Middle frontal gyrus (tissue), 1 donor: ENCODE results near the gene GULP1.
"Not testable (repeated sequence)": the region's sequence is repeated elsewhere in the genome, so short reads cannot be mapped to it uniquely, and the experiment has no call there.

Source experiments
- DNase-seq: peaks from one replicate; pipeline ENCODE4 v3.0.0-alpha.2; 2015; ENCODE audit warnings: low spot score; ENCODE audit errors: extremely low spot score

GULP1 gene

DNA sequence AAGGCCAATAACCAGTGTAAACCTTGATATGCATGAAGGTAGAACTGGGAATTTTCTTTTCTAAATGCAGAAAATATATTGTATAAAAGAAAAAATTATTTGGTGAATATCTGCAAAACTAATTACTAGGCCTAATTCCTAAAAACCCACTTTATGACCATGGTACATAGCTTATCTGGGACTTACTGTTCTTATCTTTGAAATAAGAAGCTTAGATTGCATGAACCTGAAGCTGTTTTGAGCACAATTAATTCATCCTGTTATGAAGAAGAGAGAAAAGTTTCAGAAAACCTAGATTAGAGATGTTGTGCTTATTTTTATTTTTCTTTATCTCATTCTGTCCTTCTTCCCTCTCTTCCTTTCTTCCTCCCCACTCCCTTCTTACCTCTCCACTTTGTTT, 235.0 kb downstream of the GULP1 start:
- DNase-seq, result no peak

GRCh38 chr2:188527141-188527540, 235.5 kb downstream of the GULP1 start:
- no peak for DNase-seq

- no peak for DNase-seq
Observed at GRCh38 chr2:188527581-188527993, 235.9 kb downstream of the GULP1 start.

GRCh38 chr2:188529710-188530109, 238.0 kb downstream of the GULP1 start:
- no peak for DNase-seq

- DNase-seq, result no peak
Observed at GRCh38 chr2:188534875-188535274, 243.2 kb downstream of the GULP1 start.

- no peak for DNase-seq
Observed at GRCh38 chr2:188551671-188552070, 260.0 kb downstream of the GULP1 start.

DNA sequence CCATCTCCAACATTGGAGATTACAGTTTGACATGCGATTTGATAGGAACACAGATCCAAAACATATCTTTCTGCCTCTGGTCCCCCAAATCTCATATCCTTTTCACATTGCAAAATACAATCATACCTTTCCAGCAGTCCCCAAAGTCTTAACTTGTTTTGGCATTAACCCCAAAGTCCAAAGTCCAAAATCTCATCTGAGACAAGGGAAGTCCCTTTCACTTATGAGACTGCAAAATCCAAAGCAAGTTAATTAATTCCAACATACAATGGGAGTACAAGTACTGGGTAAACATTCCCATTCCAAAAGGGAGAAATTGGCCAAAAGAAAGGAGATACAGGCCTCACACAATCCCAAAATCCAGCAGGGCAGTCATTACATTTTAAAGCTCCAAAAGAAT, 265.4 kb downstream of the GULP1 start:
- no peak for DNase-seq

- DNase-seq, result not testable (repeated sequence)
Observed at GRCh38 chr2:188559455-188559854, 267.8 kb downstream of the GULP1 start.

DNA sequence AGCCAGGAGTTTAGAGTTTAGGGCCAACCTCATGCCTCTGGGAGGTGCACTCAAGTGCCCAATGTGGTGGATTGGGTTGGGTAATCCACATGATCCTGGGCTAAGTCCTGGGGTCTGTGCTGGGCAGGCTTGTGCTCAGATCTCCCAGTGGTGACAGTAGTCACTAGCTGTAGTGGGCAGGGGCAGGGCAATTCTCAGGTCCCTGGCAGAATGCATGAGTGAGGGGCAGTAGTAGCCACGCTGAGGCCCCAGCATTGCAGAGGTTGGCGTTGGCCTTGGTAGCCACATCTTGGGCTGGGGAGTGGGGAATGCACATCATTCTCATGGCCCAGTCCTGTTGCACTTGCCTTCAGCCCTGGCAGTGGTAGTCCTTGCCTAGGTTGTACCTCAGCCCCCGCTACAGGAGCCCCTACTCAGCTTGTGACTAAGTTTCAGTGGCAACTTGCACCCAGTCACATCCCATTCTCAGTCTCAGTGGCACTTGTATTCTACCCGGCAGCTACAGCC, 269.9 kb downstream of the GULP1 start:
- no peak for DNase-seq

GRCh38 chr2:188569431-188570165, 277.9 kb downstream of the GULP1 start:
- DNase-seq, result no peak

DNA sequence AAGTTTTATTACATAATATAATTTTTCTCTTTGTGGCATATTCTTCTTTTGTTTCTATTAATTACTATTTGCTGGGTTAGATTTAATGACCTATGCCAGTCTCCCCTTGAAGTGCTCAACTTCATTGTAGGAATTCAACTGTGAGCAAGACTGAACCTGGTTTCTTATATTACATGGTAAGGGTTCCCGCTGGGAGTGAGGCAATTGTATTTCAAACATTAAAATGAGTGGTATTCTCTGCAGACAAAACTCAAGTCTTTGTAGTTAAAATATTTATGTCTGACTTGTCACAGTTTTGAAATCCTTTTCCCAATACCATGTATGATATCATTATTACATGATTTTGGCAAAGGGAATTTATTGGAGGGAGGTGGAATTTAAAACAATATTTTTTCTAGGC, 278.7 kb downstream of the GULP1 start:
- DNase-seq, result no peak

DNA sequence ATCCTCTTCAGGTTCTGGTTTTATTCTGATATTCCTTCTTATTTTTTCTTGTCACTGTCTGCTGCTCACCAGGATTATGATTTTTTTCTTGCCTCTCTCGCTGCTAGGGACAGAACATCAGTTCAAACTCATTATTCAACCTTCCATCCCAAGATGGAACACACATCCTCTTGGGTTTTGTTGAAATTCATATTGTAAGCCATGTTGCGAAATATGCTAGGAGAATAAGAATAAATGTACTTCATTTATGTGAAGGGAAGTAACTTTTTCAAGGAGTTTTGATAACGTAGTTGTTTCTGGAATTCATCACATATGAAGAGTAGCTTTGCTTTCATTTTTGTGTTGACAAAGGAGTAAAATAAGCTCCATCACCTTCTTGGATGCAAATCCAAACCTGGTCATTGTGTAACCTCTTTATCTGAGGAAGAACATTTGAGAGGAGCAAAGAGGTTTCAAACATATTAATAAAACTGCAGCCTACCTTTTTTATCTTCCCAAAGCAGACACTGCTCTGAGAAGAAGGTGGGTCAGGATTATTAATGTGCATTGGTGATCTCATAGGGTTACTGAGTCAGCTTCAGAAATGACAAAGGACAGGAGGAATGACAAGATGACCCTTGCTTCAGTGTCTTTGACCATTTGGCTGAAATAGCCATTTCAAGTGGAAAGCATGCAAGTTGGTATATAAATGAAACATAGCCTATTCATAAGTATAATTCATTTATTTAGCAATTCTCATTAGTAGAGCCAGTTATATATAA, 280.0 kb downstream of the GULP1 start:
- DNase-seq, result no peak

- no peak for DNase-seq
Observed at GRCh38 chr2:188572592-188572991, 280.9 kb downstream of the GULP1 start.

GRCh38 chr2:188573453-188573852, 281.8 kb downstream of the GULP1 start:
- DNase-seq, result no peak

- DNase-seq, result no peak
Observed at GRCh38 chr2:188576006-188576405, 284.3 kb downstream of the GULP1 start.

DNA sequence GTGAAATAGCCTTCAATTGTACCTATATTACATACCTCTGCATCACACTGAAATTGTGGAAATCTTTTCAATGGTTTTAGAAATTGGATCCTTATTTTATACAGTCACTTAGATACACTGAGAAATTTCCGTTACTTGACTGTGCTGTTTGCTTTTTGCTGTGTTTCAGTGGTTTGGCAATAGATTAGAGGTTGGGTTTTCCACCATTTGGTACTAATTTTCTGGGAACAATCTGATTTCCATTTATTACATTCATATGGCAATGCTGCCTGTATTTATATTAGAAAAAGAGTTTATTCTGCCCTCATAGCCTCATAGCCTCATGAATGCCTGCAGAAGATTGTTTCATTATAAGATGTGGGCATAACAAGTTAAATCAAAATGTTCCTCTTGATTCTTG, 285.0 kb downstream of the GULP1 start:
- no peak for DNase-seq

GRCh38 chr2:188577231-188577630, 285.6 kb downstream of the GULP1 start:
- DNase-seq, result no peak

GRCh38 chr2:188580738-188581137, 289.1 kb downstream of the GULP1 start:
- no peak for DNase-seq

- no peak for DNase-seq
Observed at GRCh38 chr2:188582211-188582610, 290.5 kb downstream of the GULP1 start.

DNA sequence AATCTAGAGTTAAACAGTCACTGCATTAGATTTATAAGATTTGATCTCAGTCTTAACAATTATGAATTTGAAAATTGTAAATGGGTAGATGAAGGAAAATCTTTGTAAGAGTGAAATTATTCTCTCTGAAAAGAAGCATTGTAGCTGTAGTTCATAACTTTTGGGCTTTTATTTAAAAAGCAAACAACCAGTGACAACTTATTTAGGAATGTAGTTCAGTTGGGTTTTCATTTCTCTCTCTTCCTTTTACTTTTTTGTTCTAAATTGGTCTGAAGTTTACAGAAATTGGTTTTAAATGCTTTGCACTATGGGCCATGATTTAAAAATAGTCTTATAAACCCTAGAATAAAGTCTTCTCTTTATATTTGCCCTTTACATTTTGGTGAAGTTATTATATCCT, 296.6 kb downstream of the GULP1 start:
- DNase-seq, result no peak

DNA sequence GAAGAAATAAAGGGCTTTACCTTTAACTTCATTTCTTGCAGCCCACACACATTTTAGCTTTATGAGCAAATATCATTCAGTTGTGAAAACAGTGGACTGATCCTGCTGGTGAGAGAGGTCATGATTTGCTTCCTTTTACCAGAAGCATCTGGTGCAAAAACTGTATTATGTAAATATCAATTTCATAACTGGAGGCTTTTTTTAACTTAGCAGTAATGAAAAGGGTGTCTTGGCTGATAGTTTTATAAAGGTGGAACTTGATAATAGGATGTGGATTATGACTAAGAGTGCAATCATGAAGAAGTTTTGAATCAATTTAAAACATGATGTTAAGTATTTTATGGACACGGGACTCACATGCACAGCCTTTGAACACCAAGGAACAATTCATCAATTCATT, 304.4 kb downstream of the GULP1 start:
- no peak for DNase-seq

- DNase-seq, result no peak
Observed at GRCh38 chr2:188598551-188598950, 306.9 kb downstream of the GULP1 start.

DNA sequence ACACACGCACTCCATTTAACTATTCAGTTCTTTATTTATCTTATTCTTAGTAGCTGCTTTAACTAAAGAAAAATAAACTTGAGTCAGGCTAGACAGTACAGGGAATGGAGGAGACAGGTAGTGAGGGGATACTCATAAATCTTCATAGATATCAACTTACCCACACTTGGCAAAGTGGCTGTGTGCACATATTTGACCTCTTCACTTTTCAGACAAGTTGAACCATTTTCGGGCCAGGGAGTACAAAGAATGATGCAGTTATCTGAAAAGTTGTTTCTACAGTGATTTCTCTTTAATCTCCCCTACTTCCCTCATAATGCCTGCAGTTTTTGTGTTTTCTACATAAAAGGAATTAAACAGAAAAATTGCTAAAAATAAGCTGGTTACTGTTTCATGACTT, 307.5 kb downstream of the GULP1 start:
- DNase-seq, result no peak
